A673 (cell line): ENCODE results near the gene NOL12.

Experiments used
- CTCF ChIP-seq: fragments of 300-800, 200-600 bp; sonication (generic); conservative IDR thresholded peaks from 2 replicates; pipeline ENCODE4 v1.5.1; 2017; ENCODE audit warnings: low read depth, mild to moderate bottlenecking, antibody characterized with exemption, low read length, moderate library complexity, mixed read lengths
- EZH2 ChIP-seq: fragments of 200-600 bp; sonication (generic); IDR thresholded peaks from 2 replicates; pipeline ENCODE4 v1.6.1; 2017; ENCODE audit warnings: borderline replicate concordance, low read depth, mild to moderate bottlenecking, mixed read lengths, antibody characterized with exemption, low read length; ENCODE audit not compliant: poor library complexity, severe bottlenecking

GRCh38 chr22:37659897-37660708 lies 26.0 kb upstream of the NOL12 start:
- TF ChIP-seq CTCF (no peak), EZH2 (no peak)
